ENCODE measurements around the gene IGSF21. TPM values are rescaled to one million over a fixed set of nuclear protein-coding genes. Genes with fewer than 3 reads are reported as not detected.

IGSF21 gene
- total and polyA plus RNA-seq, 2 of the 4 experiments (the other 2 are of a cell fraction): not detected

GRCh38 chr1:18409609-18410237 is 302.1 kb downstream of the IGSF21 start:
- Histone ChIP-seq H3K9ac (ENCODE audit: low read depth, low read length) (no peak overlapping the region), H3K27ac (ENCODE audit: insufficient read depth, low read length) (no peak overlapping the region), H2AK5ac (ENCODE audit: low read depth, low read length) (no peak overlapping the region), H4K91ac (ENCODE audit: insufficient read depth, low read depth, low read length) (no peak overlapping the region), H2BK20ac (ENCODE audit: low read depth, low read length) (no peak overlapping the region), H3K79me1 (ENCODE audit: low read depth in 1 of 2, low read length in 2 of 2) (no peaks in the 10 kb centered on the region), H3K36me3 (ENCODE audit: control insufficient read depth, insufficient read depth, low read length) (no peaks in the 10 kb centered on the region), H2BK15ac (ENCODE audit: low read depth, low read length) (no peak overlapping the region), H4K5ac (ENCODE audit: low read depth, low read length) (no peak overlapping the region), H3K56ac (ENCODE audit: extremely low read depth, insufficient read depth, low read length) (no peak overlapping the region), H2BK120ac (ENCODE audit: low read depth, low read length) (no peak overlapping the region), H3K4me2 (ENCODE audit: low read depth, low read length) (no peak overlapping the region), H2AK9ac (replicated peaks; ENCODE audit: low read depth, low read length, poor library complexity) (no peak overlapping the region), H3K14ac (replicated peaks; ENCODE audit: low read depth, low read length) (no peak overlapping the region), H2AFZ (replicated peaks; ENCODE audit: low read length, poor library complexity) (no peak overlapping the region), H3K23ac (ENCODE audit: low read depth, low read length) (no peak overlapping the region), H2BK5ac (ENCODE audit: low read depth, low read length, poor library complexity, severe bottlenecking) (no peak overlapping the region), H3K27me3 (ENCODE audit: control insufficient read depth, insufficient read depth, low read length) (no peaks in the 10 kb centered on the region), H4K20me1 (ENCODE audit: insufficient read depth, low read length) (no peaks in the 10 kb centered on the region), H4K8ac (ENCODE audit: low read depth in 2 of 2, low read length in 2 of 2) (no peak overlapping the region), H3K9me3 (ENCODE audit: control insufficient read depth, insufficient read depth, low read length) (peaks cover 61% of the 10 kb centered on the region), H3K18ac (ENCODE audit: low read depth, low read length) (no peak overlapping the region), H3K4me1 (ENCODE audit: control insufficient read depth, insufficient read depth, low read length) (no peaks in the 10 kb centered on the region), H3K4me3 (ENCODE audit: insufficient read depth, low read depth, low read length) (no peak overlapping the region), H3K4ac (ENCODE audit: low read depth, low read length) (no peak overlapping the region), H3K9me1 (ENCODE audit: insufficient read depth, low read length) (no peaks in the 10 kb centered on the region)
- TF ChIP-seq NFE2L2 (IDR thresholded peaks at IDR 0.05; ENCODE audit: low read depth, low read length): no peak
- TF ChIP-seq ELK1 (IDR thresholded peaks at IDR 0.05; ENCODE audit: borderline replicate concordance, low read depth, low read length): no peak
- no peak for TF ChIP-seq POLR2A (IDR thresholded peaks at IDR 0.05; ENCODE audit: low read depth, low read length)
- no peak for TF ChIP-seq CHD1 (IDR thresholded peaks at IDR 0.05; ENCODE audit: low read depth, low read length)
- no peak for TF ChIP-seq MXI1 (IDR thresholded peaks at IDR 0.05; ENCODE audit: borderline replicate concordance, low read depth, low read length)
- no CpG with 5 or more reads among the region's 8 CpGs for WGBS, 2 experiments (ENCODE audit: extremely low coverage in 2 of 2, insufficient read length in 1 of 2)
- ChIA-PET POLR2A (ENCODE audit: unreplicated experiment) (no interaction called here), CTCF (no interaction called here)
- ATAC-seq (ENCODE audit: low read depth): no peak
- intact Hi-C loops (cut with micrococcal nuclease) (no loop called here), in situ Hi-C loops (cut with MboI; ENCODE audit: low sequenced_read_pairs) (no loop called here), dilution Hi-C loops (cut with HindIII; ENCODE audit: low sequenced_read_pairs, unreplicated experiment) (no loop called here)
- BruUV-seq (replicated peaks): no TSS peak
- no peak for DNase-seq

All from IMR-90 (cell line).